Measurements from ENCODE around the gene RABGAP1L. TPM values are rescaled to one million over a fixed set of nuclear protein-coding genes. Genes with fewer than 3 reads are reported as not detected.

RABGAP1L gene
- total and polyA plus RNA-seq, 2 donors (not counting 3 experiments of a cell fraction or from before 2014, with no cell fraction given) = 6.4 to 22.2 TPM

DNA sequence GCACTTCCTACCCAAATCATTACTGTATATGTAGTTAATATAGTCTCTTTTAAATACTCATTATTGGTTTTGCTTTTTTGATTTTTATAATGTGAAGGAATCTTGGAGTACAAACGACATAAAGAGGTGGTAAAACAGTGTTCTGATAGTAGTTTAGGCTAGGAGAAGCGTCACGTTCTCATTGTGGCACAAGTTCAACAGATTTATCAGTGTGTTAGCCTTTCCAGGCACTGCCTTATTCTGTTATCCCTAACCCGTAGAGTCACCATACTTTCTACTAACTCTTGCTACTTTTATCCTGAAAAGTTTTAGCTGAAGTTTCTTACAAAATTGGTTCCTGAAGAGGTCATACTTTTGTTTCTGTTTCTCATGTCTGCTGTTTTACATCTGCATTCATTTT is 665.8 kb downstream of the RABGAP1L start:
- ChIA-PET CTCF (no interaction called here), POLR2A (no interaction called here)
- Histone ChIP-seq H3K27me3 (ENCODE audit: control insufficient read depth in 2 of 2, insufficient read depth in 2 of 2, low read length in 2 of 2) (no peaks in the 10 kb centered on the region), H3K36me3 (ENCODE audit: control insufficient read depth in 2 of 2, extremely low read depth in 1 of 2, insufficient read depth in 2 of 2, low read length in 2 of 2) (no peaks in the 10 kb centered on the region), H3K9me3 (replicated peaks; ENCODE audit: control insufficient read depth, insufficient read depth, low read length) (no peaks in the 10 kb centered on the region), H3K9ac (replicated peaks; ENCODE audit: extremely low read depth, insufficient read depth, low read length) (no peak overlapping the region), H3K27ac (ENCODE audit: insufficient read depth, low read depth, low read length) (no peak overlapping the region), H4K20me1 (replicated peaks; ENCODE audit: control insufficient read depth, extremely low read depth, insufficient read depth, low read length) (no peaks in the 10 kb centered on the region), H3K79me2 (ENCODE audit: control insufficient read depth, insufficient read depth, low read length) (no peaks in the 10 kb centered on the region), H3K9me1 (replicated peaks; ENCODE audit: control insufficient read depth, extremely low read depth, insufficient read depth, low read length) (no peaks in the 10 kb centered on the region), H3K4me2 (ENCODE audit: insufficient read depth, low read length) (no peak overlapping the region), H3K4me3 (replicated peaks in 1 of 3; ENCODE audit: insufficient read depth in 1 of 3, low read depth in 1 of 3, low read length in 3 of 3) (no peak overlapping the region), H3K4me1 (ENCODE audit: control insufficient read depth, extremely low read depth, insufficient read depth, low read length) (no peaks in the 10 kb centered on the region), H2AFZ (ENCODE audit: low read depth, low read length) (no peak overlapping the region)
- no peak for TF ChIP-seq POLR2AphosphoS5 (IDR thresholded peaks at IDR 0.05; ENCODE audit: insufficient read depth, low read depth, low read length)
- no peak for TF ChIP-seq FOS (IDR thresholded peaks at IDR 0.05; ENCODE audit: borderline replicate concordance, insufficient read depth, low read length)
- no peak for TF ChIP-seq POLR2A (IDR thresholded peaks at IDR 0.05; ENCODE audit: low read depth, low read length)
- TF ChIP-seq EZH2 (IDR thresholded peaks at IDR 0.05; ENCODE audit: borderline replicate concordance, low read depth, low read length, severe bottlenecking) = no peak
- TF ChIP-seq MYC (IDR thresholded peaks at IDR 0.05; ENCODE audit: low read depth, low read length) = no peak
- TF ChIP-seq GATA2 (IDR thresholded peaks at IDR 0.05; ENCODE audit: insufficient read depth, insufficient read length, low read depth, low read length) = no peak
- no peak for TF ChIP-seq JUN (IDR thresholded peaks at IDR 0.05; ENCODE audit: borderline replicate concordance, insufficient read depth, insufficient read length, low read depth)
- TF ChIP-seq, protein P1, sequence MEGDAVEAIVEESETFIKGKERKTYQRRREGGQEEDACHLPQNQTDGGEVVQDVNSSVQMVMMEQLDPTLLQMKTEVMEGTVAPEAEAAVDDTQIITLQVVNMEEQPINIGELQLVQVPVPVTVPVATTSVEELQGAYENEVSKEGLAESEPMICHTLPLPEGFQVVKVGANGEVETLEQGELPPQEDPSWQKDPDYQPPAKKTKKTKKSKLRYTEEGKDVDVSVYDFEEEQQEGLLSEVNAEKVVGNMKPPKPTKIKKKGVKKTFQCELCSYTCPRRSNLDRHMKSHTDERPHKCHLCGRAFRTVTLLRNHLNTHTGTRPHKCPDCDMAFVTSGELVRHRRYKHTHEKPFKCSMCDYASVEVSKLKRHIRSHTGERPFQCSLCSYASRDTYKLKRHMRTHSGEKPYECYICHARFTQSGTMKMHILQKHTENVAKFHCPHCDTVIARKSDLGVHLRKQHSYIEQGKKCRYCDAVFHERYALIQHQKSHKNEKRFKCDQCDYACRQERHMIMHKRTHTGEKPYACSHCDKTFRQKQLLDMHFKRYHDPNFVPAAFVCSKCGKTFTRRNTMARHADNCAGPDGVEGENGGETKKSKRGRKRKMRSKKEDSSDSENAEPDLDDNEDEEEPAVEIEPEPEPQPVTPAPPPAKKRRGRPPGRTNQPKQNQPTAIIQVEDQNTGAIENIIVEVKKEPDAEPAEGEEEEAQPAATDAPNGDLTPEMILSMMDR (IDR thresholded peaks at IDR 0.05; ENCODE audit: extremely low read depth in 1 of 2, insufficient read depth in 1 of 2, low read depth in 1 of 2, low read length in 2 of 2) = no peak
- TF ChIP-seq MAX (IDR thresholded peaks at IDR 0.05; ENCODE audit: insufficient read depth, insufficient read length) = no peak
- no TSS peak for BruUV-seq (replicated peaks)
- DNase-seq (ENCODE audit: low read depth, low spot score) (no peak), FAIRE-seq (no peak)
- dilution Hi-C loops (cut with MboI; ENCODE audit: extremely low pct_ligation_motif_present, low sequenced_read_pairs) (no loop called here), intact Hi-C loops (cut with micrococcal nuclease) (no loop called here)

All from endothelial cell of umbilical vein (primary cell).